SK-N-SH treated with all-trans-retinoic acid at 6 μM for 48 hours (cell line): ENCODE data around the gene CNTNAP2.

Source experiments
- ATAC-seq: fragments of 200-7000 bp; cut with Tn5 transposase; 3 replicates; pipeline ENCODE4 v1.9.1; 2020; ENCODE audit warnings: mild to moderate bottlenecking, moderate library complexity
- ARNTL ChIP-seq: fragments of 450-650 bp; formaldehyde crosslinking; IDR thresholded peaks from 2 replicates; pipeline ENCODE4 v1.5.0; 2020; ENCODE audit warnings: low read depth, mild to moderate bottlenecking, moderate library complexity, borderline replicate concordance
- CSDC2 ChIP-seq: fragments of 250-450 bp; sonication (Bioruptor Pico); IDR thresholded peaks from 2 replicates; pipeline ENCODE4 v1.5.0; 2020; ENCODE audit warnings: mild to moderate bottlenecking, moderate library complexity
- ESRRG ChIP-seq: fragments of 250-450 bp; sonication (Bioruptor Pico); IDR thresholded peaks from 2 replicates; pipeline ENCODE4 v1.6.1; 2021; ENCODE audit warnings: mild to moderate bottlenecking
- GLIS3 ChIP-seq: fragments of 250-450 bp; sonication (Bioruptor Pico); IDR thresholded peaks from 2 replicates; pipeline ENCODE4 v1.5.0; 2020; ENCODE audit warnings: mild to moderate bottlenecking, moderate library complexity
- ISL1 ChIP-seq: fragments of 250-450 bp; sonication (Bioruptor Pico); IDR thresholded peaks from 2 replicates; pipeline ENCODE4 v2.1.2; 2022; ENCODE audit warnings: mild to moderate bottlenecking, moderate library complexity
- PPARA ChIP-seq: fragments of 250-450 bp; sonication (Bioruptor Pico); IDR thresholded peaks from 2 replicates; pipeline ENCODE4 v1.5.0; 2020; ENCODE audit warnings: mild to moderate bottlenecking, borderline replicate concordance
- RARB ChIP-seq: fragments of 250-450 bp; sonication (Bioruptor Pico); IDR thresholded peaks from 2 replicates; pipeline ENCODE4 v1.8.0; 2021; ENCODE audit warnings: mild to moderate bottlenecking, moderate library complexity
- SNAI2 ChIP-seq: fragments of 250-450 bp; sonication (Bioruptor Pico); IDR thresholded peaks from 2 replicates; pipeline ENCODE4 v1.5.0; 2020; ENCODE audit warnings: mild to moderate bottlenecking, moderate library complexity
- TCF4 ChIP-seq: fragments of 250-450 bp; sonication (Bioruptor Pico); IDR thresholded peaks from 2 replicates; pipeline ENCODE4 v1.8.0; 2021; ENCODE audit warnings: mild to moderate bottlenecking, moderate library complexity, borderline replicate concordance
- TOX ChIP-seq: fragments of 250-450 bp; sonication (Bioruptor Pico); IDR thresholded peaks from 2 replicates; pipeline ENCODE4 v1.8.0; 2021; ENCODE audit warnings: mild to moderate bottlenecking, moderate library complexity, borderline replicate concordance
- ZFP30 ChIP-seq: fragments of 450-650 bp; formaldehyde crosslinking; IDR thresholded peaks from 2 replicates; pipeline ENCODE4 v1.5.0; 2022; ENCODE audit warnings: mild to moderate bottlenecking, moderate library complexity
- ZNF565 ChIP-seq: fragments of 450-650 bp; formaldehyde crosslinking; conservative IDR thresholded peaks from 2 replicates; pipeline ENCODE4 v1.5.0; 2020; ENCODE audit warnings: low read depth, mild to moderate bottlenecking, moderate library complexity
- ZNF70 ChIP-seq: fragments of 450-650 bp; formaldehyde crosslinking; IDR thresholded peaks from 2 replicates; pipeline ENCODE4 v1.5.0; 2020; ENCODE audit warnings: mild to moderate bottlenecking, moderate library complexity
- ZNF8 ChIP-seq: fragments of 450-650 bp; formaldehyde crosslinking; IDR thresholded peaks from 2 replicates; pipeline ENCODE4 v1.5.0; 2020; ENCODE audit warnings: mild to moderate bottlenecking, moderate library complexity
- TF ChIP-seq, protein P1 (sequence below): fragments of 250-450 bp; sonication (Bioruptor Pico); IDR thresholded peaks from 2 replicates; pipeline ENCODE4 v1.5.1; 2021; ENCODE audit warnings: mild to moderate bottlenecking, moderate library complexity
- TF ChIP-seq, protein P2 (sequence below): fragments of 250-450 bp; sonication (Bioruptor Pico); IDR thresholded peaks from 2 replicates; pipeline ENCODE4 v1.8.0; 2020; ENCODE audit warnings: mild to moderate bottlenecking, moderate library complexity, borderline replicate concordance
- TF ChIP-seq, protein P3 (sequence below): fragments of 250-450 bp; sonication (Bioruptor Pico); IDR thresholded peaks from 2 replicates; pipeline ENCODE4 v1.8.0; 2021; ENCODE audit warnings: low read depth, mild to moderate bottlenecking, moderate library complexity, borderline replicate concordance
- TF ChIP-seq, protein P4 (sequence below): fragments of 250-450 bp; sonication (Bioruptor Pico); IDR thresholded peaks from 2 replicates; pipeline ENCODE4 v1.5.1; 2020; ENCODE audit warnings: low read depth, mild to moderate bottlenecking, moderate library complexity
- TF ChIP-seq, protein P5 (sequence below): fragments of 250-450 bp; sonication (Bioruptor Pico); IDR thresholded peaks from 2 replicates; pipeline ENCODE4 v1.5.0; 2020; ENCODE audit warnings: mild to moderate bottlenecking, moderate library complexity

CNTNAP2 gene

DNA sequence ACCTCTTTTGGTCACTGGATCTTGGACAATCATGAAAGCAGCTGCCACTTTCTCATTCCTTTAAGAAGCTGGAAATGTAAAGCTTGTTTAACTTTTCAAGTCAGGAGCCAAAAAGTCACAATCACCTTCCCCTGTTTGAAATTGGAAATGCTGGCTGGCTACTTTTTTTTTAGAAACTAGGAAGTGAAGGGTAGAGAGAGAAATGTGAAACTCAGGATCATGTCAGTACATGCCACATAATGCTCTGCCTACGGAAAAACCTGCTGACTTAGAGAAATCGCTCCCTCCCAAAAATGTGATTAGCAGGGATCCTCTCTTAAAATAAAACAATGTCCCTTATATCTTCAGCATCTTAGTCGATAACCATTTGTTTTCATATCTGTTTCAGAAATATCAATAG, 2285.6 kb downstream of the CNTNAP2 start (continued):
- TF ChIP-seq, protein P1, sequence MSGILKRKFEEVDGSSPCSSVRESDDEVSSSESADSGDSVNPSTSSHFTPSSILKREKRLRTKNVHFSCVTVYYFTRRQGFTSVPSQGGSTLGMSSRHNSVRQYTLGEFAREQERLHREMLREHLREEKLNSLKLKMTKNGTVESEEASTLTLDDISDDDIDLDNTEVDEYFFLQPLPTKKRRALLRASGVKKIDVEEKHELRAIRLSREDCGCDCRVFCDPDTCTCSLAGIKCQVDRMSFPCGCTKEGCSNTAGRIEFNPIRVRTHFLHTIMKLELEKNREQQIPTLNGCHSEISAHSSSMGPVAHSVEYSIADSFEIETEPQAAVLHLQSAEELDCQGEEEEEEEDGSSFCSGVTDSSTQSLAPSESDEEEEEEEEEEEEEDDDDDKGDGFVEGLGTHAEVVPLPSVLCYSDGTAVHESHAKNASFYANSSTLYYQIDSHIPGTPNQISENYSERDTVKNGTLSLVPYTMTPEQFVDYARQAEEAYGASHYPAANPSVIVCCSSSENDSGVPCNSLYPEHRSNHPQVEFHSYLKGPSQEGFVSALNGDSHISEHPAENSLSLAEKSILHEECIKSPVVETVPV (CRISPR knock-in tag): no peak
- no peak for TF ChIP-seq SNAI2 (CRISPR knock-in tag)
- TF ChIP-seq, protein P2, sequence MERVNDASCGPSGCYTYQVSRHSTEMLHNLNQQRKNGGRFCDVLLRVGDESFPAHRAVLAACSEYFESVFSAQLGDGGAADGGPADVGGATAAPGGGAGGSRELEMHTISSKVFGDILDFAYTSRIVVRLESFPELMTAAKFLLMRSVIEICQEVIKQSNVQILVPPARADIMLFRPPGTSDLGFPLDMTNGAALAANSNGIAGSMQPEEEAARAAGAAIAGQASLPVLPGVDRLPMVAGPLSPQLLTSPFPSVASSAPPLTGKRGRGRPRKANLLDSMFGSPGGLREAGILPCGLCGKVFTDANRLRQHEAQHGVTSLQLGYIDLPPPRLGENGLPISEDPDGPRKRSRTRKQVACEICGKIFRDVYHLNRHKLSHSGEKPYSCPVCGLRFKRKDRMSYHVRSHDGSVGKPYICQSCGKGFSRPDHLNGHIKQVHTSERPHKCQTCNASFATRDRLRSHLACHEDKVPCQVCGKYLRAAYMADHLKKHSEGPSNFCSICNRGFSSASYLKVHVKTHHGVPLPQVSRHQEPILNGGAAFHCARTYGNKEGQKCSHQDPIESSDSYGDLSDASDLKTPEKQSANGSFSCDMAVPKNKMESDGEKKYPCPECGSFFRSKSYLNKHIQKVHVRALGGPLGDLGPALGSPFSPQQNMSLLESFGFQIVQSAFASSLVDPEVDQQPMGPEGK (CRISPR knock-in tag): no peak

DNA sequence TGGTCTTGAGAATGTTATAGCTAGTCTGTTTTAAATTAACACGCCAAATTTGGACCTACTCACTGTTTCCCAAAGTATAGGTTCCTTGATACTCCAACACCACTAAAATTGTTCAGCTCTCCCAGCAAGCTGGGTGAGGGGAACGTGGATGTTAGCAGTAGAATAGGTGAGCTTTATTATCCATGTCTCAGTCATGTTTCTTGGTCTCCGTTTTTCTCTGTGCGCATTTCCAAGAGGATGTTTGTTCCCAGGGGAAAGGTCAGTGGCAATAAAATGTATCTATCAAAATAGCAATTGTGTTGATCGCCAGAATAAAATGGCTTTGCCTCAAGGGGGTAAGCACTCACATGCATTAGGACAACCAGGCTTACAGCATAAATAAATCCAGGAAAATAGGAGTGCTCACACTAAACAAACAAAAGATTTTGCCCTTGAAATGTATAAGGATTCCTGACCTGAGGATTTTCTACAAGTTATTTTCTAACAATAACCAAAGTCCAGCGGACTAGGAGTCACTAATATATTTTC, 2286.9 kb downstream of the CNTNAP2 start:
- no peak for ATAC-seq
- TF ChIP-seq, protein P2 (CRISPR knock-in tag): no peak
- TF ChIP-seq, protein P1 (CRISPR knock-in tag): no peak
- no peak for TF ChIP-seq ZNF8 (CRISPR knock-in tag)
- TF ChIP-seq ESRRG (CRISPR knock-in tag): no peak
- TF ChIP-seq ISL1 (CRISPR knock-in tag): no peak
- TF ChIP-seq ZNF70 (CRISPR knock-in tag): no peak
- TF ChIP-seq GLIS3 (CRISPR knock-in tag): no peak
- TF ChIP-seq, protein P3, sequence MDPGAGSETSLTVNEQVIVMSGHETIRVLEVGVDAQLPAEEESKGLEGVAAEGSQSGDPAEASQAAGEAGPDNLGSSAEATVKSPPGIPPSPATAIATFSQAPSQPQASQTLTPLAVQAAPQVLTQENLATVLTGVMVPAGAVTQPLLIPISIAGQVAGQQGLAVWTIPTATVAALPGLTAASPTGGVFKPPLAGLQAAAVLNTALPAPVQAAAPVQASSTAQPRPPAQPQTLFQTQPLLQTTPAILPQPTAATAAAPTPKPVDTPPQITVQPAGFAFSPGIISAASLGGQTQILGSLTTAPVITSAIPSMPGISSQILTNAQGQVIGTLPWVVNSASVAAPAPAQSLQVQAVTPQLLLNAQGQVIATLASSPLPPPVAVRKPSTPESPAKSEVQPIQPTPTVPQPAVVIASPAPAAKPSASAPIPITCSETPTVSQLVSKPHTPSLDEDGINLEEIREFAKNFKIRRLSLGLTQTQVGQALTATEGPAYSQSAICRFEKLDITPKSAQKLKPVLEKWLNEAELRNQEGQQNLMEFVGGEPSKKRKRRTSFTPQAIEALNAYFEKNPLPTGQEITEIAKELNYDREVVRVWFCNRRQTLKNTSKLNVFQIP: no peak
- no peak for TF ChIP-seq ZFP30 (CRISPR knock-in tag)
- no peak for TF ChIP-seq SNAI2 (CRISPR knock-in tag)
- TF ChIP-seq, protein P4, sequence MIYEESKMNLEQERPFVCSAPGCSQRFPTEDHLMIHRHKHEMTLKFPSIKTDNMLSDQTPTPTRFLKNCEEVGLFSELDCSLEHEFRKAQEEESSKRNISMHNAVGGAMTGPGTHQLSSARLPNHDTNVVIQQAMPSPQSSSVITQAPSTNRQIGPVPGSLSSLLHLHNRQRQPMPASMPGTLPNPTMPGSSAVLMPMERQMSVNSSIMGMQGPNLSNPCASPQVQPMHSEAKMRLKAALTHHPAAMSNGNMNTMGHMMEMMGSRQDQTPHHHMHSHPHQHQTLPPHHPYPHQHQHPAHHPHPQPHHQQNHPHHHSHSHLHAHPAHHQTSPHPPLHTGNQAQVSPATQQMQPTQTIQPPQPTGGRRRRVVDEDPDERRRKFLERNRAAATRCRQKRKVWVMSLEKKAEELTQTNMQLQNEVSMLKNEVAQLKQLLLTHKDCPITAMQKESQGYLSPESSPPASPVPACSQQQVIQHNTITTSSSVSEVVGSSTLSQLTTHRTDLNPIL (CRISPR knock-in tag): no peak
- no peak for TF ChIP-seq ARNTL
- TF ChIP-seq CSDC2: no peak
- no peak for TF ChIP-seq PPARA (CRISPR knock-in tag)
- TF ChIP-seq TOX (CRISPR knock-in tag): no peak
- TF ChIP-seq, protein P5, sequence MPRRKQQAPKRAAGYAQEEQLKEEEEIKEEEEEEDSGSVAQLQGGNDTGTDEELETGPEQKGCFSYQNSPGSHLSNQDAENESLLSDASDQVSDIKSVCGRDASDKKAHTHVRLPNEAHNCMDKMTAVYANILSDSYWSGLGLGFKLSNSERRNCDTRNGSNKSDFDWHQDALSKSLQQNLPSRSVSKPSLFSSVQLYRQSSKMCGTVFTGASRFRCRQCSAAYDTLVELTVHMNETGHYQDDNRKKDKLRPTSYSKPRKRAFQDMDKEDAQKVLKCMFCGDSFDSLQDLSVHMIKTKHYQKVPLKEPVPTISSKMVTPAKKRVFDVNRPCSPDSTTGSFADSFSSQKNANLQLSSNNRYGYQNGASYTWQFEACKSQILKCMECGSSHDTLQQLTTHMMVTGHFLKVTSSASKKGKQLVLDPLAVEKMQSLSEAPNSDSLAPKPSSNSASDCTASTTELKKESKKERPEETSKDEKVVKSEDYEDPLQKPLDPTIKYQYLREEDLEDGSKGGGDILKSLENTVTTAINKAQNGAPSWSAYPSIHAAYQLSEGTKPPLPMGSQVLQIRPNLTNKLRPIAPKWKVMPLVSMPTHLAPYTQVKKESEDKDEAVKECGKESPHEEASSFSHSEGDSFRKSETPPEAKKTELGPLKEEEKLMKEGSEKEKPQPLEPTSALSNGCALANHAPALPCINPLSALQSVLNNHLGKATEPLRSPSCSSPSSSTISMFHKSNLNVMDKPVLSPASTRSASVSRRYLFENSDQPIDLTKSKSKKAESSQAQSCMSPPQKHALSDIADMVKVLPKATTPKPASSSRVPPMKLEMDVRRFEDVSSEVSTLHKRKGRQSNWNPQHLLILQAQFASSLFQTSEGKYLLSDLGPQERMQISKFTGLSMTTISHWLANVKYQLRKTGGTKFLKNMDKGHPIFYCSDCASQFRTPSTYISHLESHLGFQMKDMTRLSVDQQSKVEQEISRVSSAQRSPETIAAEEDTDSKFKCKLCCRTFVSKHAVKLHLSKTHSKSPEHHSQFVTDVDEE: no peak
- TF ChIP-seq RARB (CRISPR knock-in tag): no peak
- TF ChIP-seq ZNF565 (CRISPR knock-in tag): no peak
- no peak for TF ChIP-seq TCF4 (CRISPR knock-in tag)
